ENCODE results near the gene TRIOBP. TPM values are rescaled to one million over a fixed set of nuclear protein-coding genes. Genes with fewer than 3 reads are reported as not detected.

TRIOBP gene
- total RNA-seq, 1 experiment from 2014 or later = 80.9 TPM

- in situ Hi-C loops (cut with HindIII; ENCODE audit: low sequenced_read_pairs) = no loop called here
Measured at GRCh38 chr22:37745548-37746365, 48.9 kb downstream of the TRIOBP start.

GRCh38 chr22:37746366-37747079, 49.7 kb downstream of the TRIOBP start:
- DNase-seq (ENCODE audit: low spot score) = no peak
- in situ Hi-C loops (cut with HindIII; ENCODE audit: low sequenced_read_pairs) = no loop called here

More at GRCh38 chr22:37745548-37746365, 48.9 kb downstream of the TRIOBP start:
- peak; percentile 76 for DNase-seq (ENCODE audit: low spot score)

GRCh38 chr22:37747080-37747714, 50.3 kb downstream of the TRIOBP start:
- DNase-seq (ENCODE audit: low spot score) = no peak

GRCh38 chr22:37747715-37748100, 50.9 kb downstream of the TRIOBP start:
- no peak for DNase-seq (ENCODE audit: low spot score)
- in situ Hi-C loops (cut with HindIII; ENCODE audit: low sequenced_read_pairs) = no loop called here

More at GRCh38 chr22:37747080-37747714, 50.3 kb downstream of the TRIOBP start:
- in situ Hi-C loops (cut with HindIII; ENCODE audit: low sequenced_read_pairs) = no loop called here

GRCh38 chr22:37748659-37749058, 51.8 kb downstream of the TRIOBP start:
- in situ Hi-C loops (cut with HindIII; ENCODE audit: low sequenced_read_pairs) = no loop called here
- no peak for DNase-seq (ENCODE audit: low spot score)

- DNase-seq (ENCODE audit: low spot score) = no peak
- in situ Hi-C loops (cut with HindIII; ENCODE audit: low sequenced_read_pairs) = no loop called here
Measured at GRCh38 chr22:37749226-37749625, 52.4 kb downstream of the TRIOBP start.

- no peak for DNase-seq (ENCODE audit: low spot score)
Measured at GRCh38 chr22:37749831-37750595, 53.2 kb downstream of the TRIOBP start.

GRCh38 chr22:37750596-37751162, 53.8 kb downstream of the TRIOBP start:
- in situ Hi-C loops (cut with HindIII; ENCODE audit: low sequenced_read_pairs) = no loop called here
- DNase-seq (ENCODE audit: low spot score) = no peak

More at GRCh38 chr22:37749831-37750595, 53.2 kb downstream of the TRIOBP start:
- in situ Hi-C loops (cut with HindIII; ENCODE audit: low sequenced_read_pairs) = no loop called here

- DNase-seq (ENCODE audit: low spot score) = no peak
- in situ Hi-C loops (cut with HindIII; ENCODE audit: low sequenced_read_pairs) = no loop called here
Measured at GRCh38 chr22:37751449-37752188, 54.8 kb downstream of the TRIOBP start.

GRCh38 chr22:37752189-37753087, 55.6 kb downstream of the TRIOBP start:
- peak; percentile 69 for DNase-seq (ENCODE audit: low spot score)

GRCh38 chr22:37753746-37754145, 56.9 kb downstream of the TRIOBP start:
- in situ Hi-C loops (cut with HindIII; ENCODE audit: low sequenced_read_pairs) = no loop called here
- DNase-seq (ENCODE audit: low spot score) = no peak

More at GRCh38 chr22:37752189-37753087, 55.6 kb downstream of the TRIOBP start:
- in situ Hi-C loops (cut with HindIII; ENCODE audit: low sequenced_read_pairs) = no loop called here

- no peak for DNase-seq (ENCODE audit: low spot score)
- in situ Hi-C loops (cut with HindIII; ENCODE audit: low sequenced_read_pairs) = no loop called here
Measured at GRCh38 chr22:37757663-37758062, 60.8 kb downstream of the TRIOBP start.

- in situ Hi-C loops (cut with HindIII; ENCODE audit: low sequenced_read_pairs) = no loop called here
- no peak for DNase-seq (ENCODE audit: low spot score)
Measured at GRCh38 chr22:37758694-37759093, 61.8 kb downstream of the TRIOBP start.

- in situ Hi-C loops (cut with HindIII; ENCODE audit: low sequenced_read_pairs) = no loop called here
- no peak for DNase-seq (ENCODE audit: low spot score)
Measured at GRCh38 chr22:37759281-37759680, 62.4 kb downstream of the TRIOBP start.

- no peak for DNase-seq (ENCODE audit: low spot score)
- in situ Hi-C loops (cut with HindIII; ENCODE audit: low sequenced_read_pairs) = no loop called here
Measured at GRCh38 chr22:37760152-37760551, 63.3 kb downstream of the TRIOBP start.

- in situ Hi-C loops (cut with HindIII; ENCODE audit: low sequenced_read_pairs) = no loop called here
- no peak for DNase-seq (ENCODE audit: low spot score)
Measured at GRCh38 chr22:37762389-37762836, 65.6 kb downstream of the TRIOBP start.

- in situ Hi-C loops (cut with HindIII; ENCODE audit: low sequenced_read_pairs) = no loop called here
- no peak for DNase-seq (ENCODE audit: low spot score)
Measured at GRCh38 chr22:37763012-37763411, 66.2 kb downstream of the TRIOBP start.

All from G401 (cell line).